ENCODE results near the gene MRPL24. TPM values are rescaled to one million over a fixed set of nuclear protein-coding genes. Genes with fewer than 3 reads are reported as not detected.
A peak's percentile ranks its signal among the peaks of the same experiment; 100 is the strongest.

MRPL24 gene
- total and polyA plus RNA-seq, 8 donors = 39.8 to 68.6 (median 48.3) TPM

GRCh38 chr1:156726549-156727226 is 14.2 kb downstream of the MRPL24 start:
- peak overlapping the region in 2 of 4 donors; percentile 61 to 86 for H3K4me3 ChIP-seq

DNA sequence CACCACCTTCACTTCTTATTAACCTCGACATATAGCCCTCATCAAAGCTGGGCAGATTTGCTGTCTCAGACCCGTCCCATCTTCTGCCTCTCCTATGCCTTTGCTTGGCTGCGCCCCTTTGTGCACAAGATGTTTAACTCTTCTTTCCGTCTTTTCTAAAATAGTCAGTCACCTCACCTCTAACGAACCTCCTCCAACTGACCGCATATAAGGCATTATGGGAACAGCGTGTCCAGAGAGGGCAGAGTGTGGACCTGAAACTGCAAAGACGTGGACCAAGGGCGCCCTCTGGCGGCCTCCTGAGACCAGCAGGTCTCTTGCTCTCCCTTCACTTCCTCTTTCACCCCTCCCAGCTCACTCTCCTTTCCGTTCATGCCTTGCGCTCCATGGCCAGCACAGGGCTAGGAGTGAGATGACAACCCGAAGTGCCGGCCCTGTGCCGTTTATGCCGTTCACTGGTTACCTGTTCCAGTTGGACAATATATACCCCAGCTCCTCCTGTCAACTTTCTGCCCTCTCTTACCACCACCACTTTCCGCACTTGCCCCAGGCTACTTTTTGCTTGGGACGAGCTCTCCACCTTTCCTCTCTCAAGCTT is 15.1 kb downstream of the MRPL24 start:
- no peaks in the 10 kb centered on the region for H3K9me3 ChIP-seq
- peaks cover 28 to 39% (median 34%) of the 10 kb centered on the region in 3 donors for H3K4me1 ChIP-seq
- 10 to 13% methylated on average over 18 of the region's 18 CpGs for WGBS, 2 donors
- peak overlapping the region in 2 of 4 donors; percentile 19 to 86 for H3K4me3 ChIP-seq
- no peaks in the 10 kb centered on the region for H3K27me3 ChIP-seq
- DNase-seq (peak; percentile 81 to 94 (median 90)), ATAC-seq (peak; percentile 59 to 82 (median 77)), FAIRE-seq (no peak)
- peaks cover 10 to 29% (median 11%) of the 10 kb centered on the region in 3 donors for H3K36me3 ChIP-seq
- intact Hi-C loops (cut with DNase I) = loop anchor here in 2 of 3 donors (5.0 kb wide), 1 partner anchor 33 kb away; no protein-coding TSS in a partner anchor
- H3K27ac ChIP-seq = no peak overlapping the region
- TF ChIP-seq CTCF (IDR thresholded peaks at IDR 0.05) = peak; percentile 86 to 94 (median 91)

More at GRCh38 chr1:156726549-156727226, 14.2 kb downstream of the MRPL24 start:
- DNase-seq (no peak), ATAC-seq (peak in 2 of 4 donors; percentile 14 to 33), FAIRE-seq (no peak)
- Histone ChIP-seq H3K27ac (no peak overlapping the region), H3K9me3 (no peaks in the 10 kb centered on the region), H3K4me1 (peaks cover 28 to 39% (median 34%) of the 10 kb centered on the region in 3 donors), H3K36me3 (peaks cover 10 to 26% (median 11%) of the 10 kb centered on the region in 3 donors), H3K27me3 (no peaks in the 10 kb centered on the region)
- 34 to 41% methylated on average over 15 of the region's 15 CpGs for WGBS, 2 donors
- peak; percentile 17 to 23 (median 20) for TF ChIP-seq CTCF (IDR thresholded peaks at IDR 0.05)
- intact Hi-C loops (cut with DNase I) = loop anchor here in 2 of 3 donors (5.0 kb wide), 1 partner anchor 34 kb away; no protein-coding TSS in a partner anchor

- H3K4me3 ChIP-seq = no peak overlapping the region
- no peak for TF ChIP-seq CTCF (IDR thresholded peaks at IDR 0.05)
- H3K27me3 ChIP-seq = no peaks in the 10 kb centered on the region
- ATAC-seq (no peak), DNase-seq (no peak), FAIRE-seq (no peak)
- peaks cover 10 to 29% (median 11%) of the 10 kb centered on the region in 3 donors for H3K36me3 ChIP-seq
- H3K9me3 ChIP-seq = no peaks in the 10 kb centered on the region
- WGBS, 2 donors = 92 to 95% methylated on average over 4 of the region's 4 CpGs
- H3K27ac ChIP-seq = no peak overlapping the region
- intact Hi-C loops (cut with DNase I) = no loop called here
- peaks cover 14 to 21% (median 18%) of the 10 kb centered on the region in 3 donors for H3K4me1 ChIP-seq
These were observed 19.4 kb downstream of the MRPL24 start for GRCh38 chr1:156721535-156721934.

- ATAC-seq (no peak), FAIRE-seq (no peak), DNase-seq (no peak)
- 77 to 87% methylated on average over 2 of the region's 2 CpGs for WGBS, 2 donors
- Histone ChIP-seq H3K36me3 (peaks cover 10 to 29% (median 11%) of the 10 kb centered on the region in 3 donors), H3K27me3 (no peaks in the 10 kb centered on the region), H3K27ac (no peak overlapping the region), H3K9me3 (no peaks in the 10 kb centered on the region), H3K4me3 (no peak overlapping the region), H3K4me1 (peaks cover 10 to 17% (median 14%) of the 10 kb centered on the region in 3 donors)
- no peak for TF ChIP-seq CTCF (IDR thresholded peaks at IDR 0.05)
- intact Hi-C loops (cut with DNase I) = no loop called here
These were observed 19.8 kb downstream of the MRPL24 start for GRCh38 chr1:156721131-156721530.
